Stomach (tissue), 9 donors: ENCODE data around the gene MEST. TPM values are rescaled to one million over a fixed set of nuclear protein-coding genes. Genes with fewer than 3 reads are reported as not detected.
"Not testable (repeated sequence)": the region's sequence is repeated elsewhere in the genome, so short reads cannot be mapped to it uniquely, and the experiment has no call there.

ENCODE experiments used
- DNase-seq, 2 donors: peaks; one replicate each; pipeline versions ENCODE4 v3.0.0 to v3.0.0-alpha.2; 2013 to 2019
- H3K27ac ChIP-seq, 5 donors: fragments of 200-600 bp in 4 of 5; sonication (generic) in 4 of 5; one replicate each; pipeline ENCODE4 v1.5.1; 2013 to 2019; ENCODE audit warnings: mild to moderate bottlenecking in 1 of 5, moderate library complexity in 1 of 5
- H3K27me3 ChIP-seq, 3 donors: fragments of 200-600 bp; sonication (generic); one replicate each; pipeline ENCODE4 v1.5.1; 2017 to 2019; ENCODE audit warnings: mixed run types in 1 of 3
- H3K36me3 ChIP-seq, 4 donors: fragments of 200-600 bp; sonication (generic); 1 replicate in 3 of 4; 2 replicates in 1 of 4; pipeline ENCODE4 v1.5.1; 2016 to 2019
- H3K4me1 ChIP-seq, 4 donors: fragments of 200-600 bp; sonication (generic); one replicate each; pipeline ENCODE4 v1.5.1; 2016 to 2019
- H3K4me3 ChIP-seq, 4 donors: fragments of 200-600 bp; sonication (generic) in 3 of 4; one replicate each; pipeline ENCODE4 v1.5.1; 2016 to 2019; ENCODE audit warnings: mild to moderate bottlenecking in 1 of 4
- H3K9me3 ChIP-seq, 4 donors: fragments of 200-600 bp; sonication (generic); one replicate each; pipeline ENCODE4 v1.5.1; 2016 to 2019
- CTCF ChIP-seq, 7 experiments: fragments of 450-650 bp in 4 of 7; fragments of 200-600 bp in 3 of 7; sonication (generic) in 3 of 7; IDR thresholded peaks; one replicate each; pipeline ENCODE4 v1.5.1; 2016 to 2019; ENCODE audit warnings: antibody characterized with exemption in 7 of 7, control low read depth in 2 of 7, mild to moderate bottlenecking in 1 of 7
- EP300 ChIP-seq: sonication (generic); formaldehyde crosslinking; IDR thresholded peaks from one replicate; pipeline ENCODE4 v1.6.1; 2017; ENCODE audit warnings: antibody characterized with exemption
- POLR2A ChIP-seq, 4 donors: fragments of 450-650 bp; IDR thresholded peaks; one replicate each; pipeline ENCODE4 v1.6.1; 2016; ENCODE audit warnings: antibody characterized with exemption in 4 of 4, control low read depth in 2 of 4, mild to moderate bottlenecking in 1 of 4, moderate library complexity in 1 of 4
- POLR2AphosphoS5 ChIP-seq, 3 donors: sonication (generic); formaldehyde crosslinking; IDR thresholded peaks; one replicate each; pipeline ENCODE4 v1.6.1; 2016; ENCODE audit warnings: antibody characterized with exemption in 3 of 3
- WGBS, 5 donors: extraction: QIAGEN DNeasy Blood & Tissue Kit in 3 of 5; methylation state at CpG; one replicate each; pipeline versions ENCODE4 v1.1.5 to v1.1.7; 2013 to 2018; 5-methylcytosine and 5-hydroxymethylcytosine counted together
- intact Hi-C: fragments of 100-400 bp; cut with DNase I; formaldehyde crosslinking; loops from one replicate; pipeline ENCODE4 v1.15.1; 2023; ENCODE audit warnings: low total_unique reads
- polyA plus RNA-seq, 3 donors: library from polyadenylated mRNA; stranded (reverse); fragments of 200-250 nt; gene quantifications; one replicate each; pipeline ENCODE4 v1.2.3, GENCODE V29; 2013
- total RNA-seq, 5 donors: library from RNA; depleted of rRNA; stranded (reverse); fragments of >200 nt; gene quantifications; one replicate each; pipeline versions ENCODE4 v1.1.0 to v1.2.3, GENCODE V29; 2014 to 2016
- donor health status: healthy with polysubstance abuse.
- donor health status: Bipolar disorder and iron deficiency.
- donor health status: healthy.

The MEST gene
- total and polyA plus RNA-seq, 8 donors = 3.1 to 88.7 (median 4.9) TPM; not detected in 1

- TF ChIP-seq CTCF (IDR thresholded peaks at IDR 0.05) (no peak), POLR2A (IDR thresholded peaks at IDR 0.05) (no peak), EP300 (no peak), POLR2AphosphoS5 (IDR thresholded peaks at IDR 0.05) (no peak)
- H3K27ac ChIP-seq = no peak overlapping the region
- 45 to 94% (median 86%) methylated on average over 2 of the region's 2 CpGs for WGBS, 5 donors
- H3K9me3 ChIP-seq = no peaks in the 10 kb centered on the region
- peaks cover 4 to 58% (median 52%) of the 10 kb centered on the region in 4 donors for H3K36me3 ChIP-seq
- no peaks in the 10 kb centered on the region for H3K27me3 ChIP-seq
- no peak for DNase-seq
- intact Hi-C loops = no loop called here
- H3K4me1 ChIP-seq = no peaks in the 10 kb centered on the region
- no peak overlapping the region for H3K4me3 ChIP-seq
These were observed 9.0 kb downstream of the MEST start for GRCh38 chr7:130500910-130501309.

GRCh38 chr7:130505753-130506152 is 13.9 kb downstream of the MEST start:
- Histone ChIP-seq H3K9me3 (no peaks in the 10 kb centered on the region), H3K4me1 (no peaks in the 10 kb centered on the region), H3K4me3 (no peak overlapping the region), H3K27me3 (no peaks in the 10 kb centered on the region), H3K36me3 (peaks cover 4 to 66% (median 64%) of the 10 kb centered on the region in 4 donors), H3K27ac (no peak overlapping the region)
- DNase-seq = no peak
- intact Hi-C loops = no loop called here
- no peak for TF ChIP-seq CTCF (IDR thresholded peaks at IDR 0.05)
- no peak for TF ChIP-seq POLR2AphosphoS5 (IDR thresholded peaks at IDR 0.05)
- no peak for TF ChIP-seq POLR2A (IDR thresholded peaks at IDR 0.05)
- TF ChIP-seq EP300 = no peak

GRCh38 chr7:130506358-130506757 is 14.5 kb downstream of the MEST start:
- Histone ChIP-seq H3K36me3 (peaks cover 4 to 72% (median 64%) of the 10 kb centered on the region in 4 donors), H3K27ac (no peak overlapping the region), H3K27me3 (no peaks in the 10 kb centered on the region), H3K9me3 (no peaks in the 10 kb centered on the region), H3K4me3 (no peak overlapping the region), H3K4me1 (no peaks in the 10 kb centered on the region)
- DNase-seq = no peak
- no peak for TF ChIP-seq POLR2A (IDR thresholded peaks at IDR 0.05)
- no peak for TF ChIP-seq POLR2AphosphoS5 (IDR thresholded peaks at IDR 0.05)
- TF ChIP-seq EP300 = no peak
- TF ChIP-seq CTCF (IDR thresholded peaks at IDR 0.05) = no peak
- intact Hi-C loops = no loop called here
- WGBS, 5 donors = 94 to 99% (median 98%) methylated on average over 3 of the region's 3 CpGs

- H3K27ac ChIP-seq, intact Hi-C loops, H3K27me3 ChIP-seq, H3K4me3 ChIP-seq, H3K4me1 ChIP-seq, H3K9me3 ChIP-seq, DNase-seq: not testable (repeated sequence)
- H3K36me3 ChIP-seq = peaks cover 0 to 53% (median 47%) of the 10 kb centered on the region in 4 donors
- WGBS, 5 donors = 86 to 94% (median 91%) methylated on average over 3 of the region's 3 CpGs
These were observed 20.2 kb downstream of the MEST start for GRCh38 chr7:130512038-130512437.

- H3K27ac ChIP-seq = no peak overlapping the region
- DNase-seq = no peak
- no peaks in the 10 kb centered on the region for H3K9me3 ChIP-seq
- peaks cover 0 to 45% (median 34%) of the 10 kb centered on the region in 4 donors for H3K36me3 ChIP-seq
- H3K27me3 ChIP-seq = no peaks in the 10 kb centered on the region
- intact Hi-C loops = no loop called here
- WGBS, 5 donors = 90 to 98% (median 95%) methylated on average over 1 of the region's 1 CpG
- no peaks in the 10 kb centered on the region for H3K4me1 ChIP-seq
- H3K4me3 ChIP-seq = no peak overlapping the region
- no peak for TF ChIP-seq CTCF (IDR thresholded peaks at IDR 0.05)
- no peak for TF ChIP-seq EP300
- no peak for TF ChIP-seq POLR2AphosphoS5 (IDR thresholded peaks at IDR 0.05)
These were observed 21.6 kb downstream of the MEST start for GRCh38 chr7:130513447-130513846.
